SH-SY5Y (cell line): Measurements from ENCODE around the gene TRMT44.

ENCODE experiments used
- GATA2 ChIP-seq: IDR thresholded peaks from 2 replicates; pipeline ENCODE4 v1.6.1; 2011; ENCODE audit warnings: mild to moderate bottlenecking, low read depth, low read length
- GATA3 ChIP-seq: IDR thresholded peaks from 2 replicates; pipeline ENCODE4 v1.6.1; 2011; ENCODE audit warnings: low read depth, mild to moderate bottlenecking, low read length, moderate library complexity

- no peak for TF ChIP-seq GATA3
- no peak for TF ChIP-seq GATA2
Measured at GRCh38 chr4:8412288-8412687, 28.3 kb upstream of the TRMT44 start.
